Cardiac fibroblast (primary cell): Measurements from ENCODE around the gene ZBTB7C.

Experiments used
- DNase-seq, 2 donors: peaks; one replicate each; pipeline versions ENCODE4 v3.0.0 to v3.0.0-alpha.2; 2010; ENCODE audit warnings: low read depth in 2 of 2
- H3K4me3 ChIP-seq, 2 donors: replicated peaks in 1 of 2; 1 replicate in 1 of 2; 2 replicates in 1 of 2; pipeline ENCODE4 v1.5.1; 2011; ENCODE audit warnings: low read depth in 2 of 2, low read length in 2 of 2, mild to moderate bottlenecking in 2 of 2, moderate library complexity in 1 of 2
- TF ChIP-seq, protein P1 (sequence below): IDR thresholded peaks from one replicate; pipeline ENCODE4 v1.5.1; 2011; ENCODE audit warnings: low read depth, mild to moderate bottlenecking, low read length, inconsistent platforms

ZBTB7C gene

DNA sequence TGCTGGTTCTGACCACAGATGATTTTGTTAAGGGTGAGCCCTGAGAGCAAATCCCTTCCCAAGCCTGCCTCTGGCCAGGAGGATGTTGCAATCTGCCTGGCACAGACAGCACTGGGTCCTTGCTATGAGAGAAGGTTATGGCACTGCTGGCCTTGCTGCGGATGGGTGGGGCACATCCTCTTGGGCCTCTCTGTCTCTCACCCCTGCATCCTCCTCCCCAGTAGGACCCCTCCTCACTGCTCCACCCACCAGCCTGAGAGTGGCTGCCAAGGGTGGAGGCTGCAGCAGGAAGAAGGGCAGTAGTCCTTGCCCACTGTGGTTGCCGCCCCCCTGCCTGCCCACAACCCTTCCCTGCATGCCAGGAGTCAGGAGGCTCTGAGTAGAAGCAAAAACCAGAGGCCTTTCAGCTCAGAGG lies 180.9 kb downstream of the ZBTB7C start:
- TF ChIP-seq, protein P1, sequence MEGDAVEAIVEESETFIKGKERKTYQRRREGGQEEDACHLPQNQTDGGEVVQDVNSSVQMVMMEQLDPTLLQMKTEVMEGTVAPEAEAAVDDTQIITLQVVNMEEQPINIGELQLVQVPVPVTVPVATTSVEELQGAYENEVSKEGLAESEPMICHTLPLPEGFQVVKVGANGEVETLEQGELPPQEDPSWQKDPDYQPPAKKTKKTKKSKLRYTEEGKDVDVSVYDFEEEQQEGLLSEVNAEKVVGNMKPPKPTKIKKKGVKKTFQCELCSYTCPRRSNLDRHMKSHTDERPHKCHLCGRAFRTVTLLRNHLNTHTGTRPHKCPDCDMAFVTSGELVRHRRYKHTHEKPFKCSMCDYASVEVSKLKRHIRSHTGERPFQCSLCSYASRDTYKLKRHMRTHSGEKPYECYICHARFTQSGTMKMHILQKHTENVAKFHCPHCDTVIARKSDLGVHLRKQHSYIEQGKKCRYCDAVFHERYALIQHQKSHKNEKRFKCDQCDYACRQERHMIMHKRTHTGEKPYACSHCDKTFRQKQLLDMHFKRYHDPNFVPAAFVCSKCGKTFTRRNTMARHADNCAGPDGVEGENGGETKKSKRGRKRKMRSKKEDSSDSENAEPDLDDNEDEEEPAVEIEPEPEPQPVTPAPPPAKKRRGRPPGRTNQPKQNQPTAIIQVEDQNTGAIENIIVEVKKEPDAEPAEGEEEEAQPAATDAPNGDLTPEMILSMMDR = no peak

DNA sequence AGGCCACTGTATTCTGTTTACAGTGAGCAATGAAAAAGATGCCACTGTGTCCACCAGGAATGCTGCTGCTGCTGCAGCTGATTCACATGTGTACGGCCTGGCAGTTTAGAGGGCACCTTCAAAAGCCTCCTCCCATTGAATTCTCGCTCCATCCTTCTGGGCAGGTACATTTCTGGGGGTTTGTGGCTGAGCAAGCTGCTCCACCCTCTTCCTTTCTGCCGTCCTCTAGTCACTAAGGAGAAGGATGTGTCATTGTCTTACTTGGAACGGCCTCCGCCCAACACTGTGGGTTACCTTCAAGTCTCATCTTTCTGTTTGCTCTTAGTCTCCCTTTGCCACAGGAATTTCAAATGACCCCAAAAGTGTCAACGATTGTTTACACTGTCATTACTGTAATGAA lies 182.0 kb downstream of the ZBTB7C start:
- TF ChIP-seq, protein P1 = no peak
- no peak overlapping the region for H3K4me3 ChIP-seq
- DNase-seq = peak in 1 of 2 donors; percentile 11

More for the DNA sequence above, 180.9 kb downstream of the ZBTB7C start:
- DNase-seq = peak; percentile 6 to 69
- no peak overlapping the region for H3K4me3 ChIP-seq

DNA sequence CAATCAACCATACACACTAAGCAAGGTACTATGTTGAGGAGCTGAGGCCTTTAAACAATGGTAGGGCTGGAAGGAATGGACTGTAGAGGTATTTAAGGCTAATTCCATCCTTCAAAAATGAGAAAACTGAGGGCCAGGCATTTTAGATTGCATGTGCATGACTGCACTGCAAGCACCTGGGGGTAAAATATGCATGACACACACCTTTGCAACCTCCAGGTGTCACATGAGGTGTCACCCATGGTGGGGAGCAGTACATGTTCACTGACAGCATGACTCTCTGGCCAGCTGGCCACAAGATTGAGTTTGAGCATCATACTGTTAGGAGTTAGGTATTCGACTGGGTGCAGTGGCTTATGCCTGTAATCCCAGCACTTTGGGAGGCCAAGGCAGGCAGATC lies 182.8 kb downstream of the ZBTB7C start:
- no peak overlapping the region for H3K4me3 ChIP-seq
- no peak for DNase-seq
- TF ChIP-seq, protein P1 = no peak

DNA sequence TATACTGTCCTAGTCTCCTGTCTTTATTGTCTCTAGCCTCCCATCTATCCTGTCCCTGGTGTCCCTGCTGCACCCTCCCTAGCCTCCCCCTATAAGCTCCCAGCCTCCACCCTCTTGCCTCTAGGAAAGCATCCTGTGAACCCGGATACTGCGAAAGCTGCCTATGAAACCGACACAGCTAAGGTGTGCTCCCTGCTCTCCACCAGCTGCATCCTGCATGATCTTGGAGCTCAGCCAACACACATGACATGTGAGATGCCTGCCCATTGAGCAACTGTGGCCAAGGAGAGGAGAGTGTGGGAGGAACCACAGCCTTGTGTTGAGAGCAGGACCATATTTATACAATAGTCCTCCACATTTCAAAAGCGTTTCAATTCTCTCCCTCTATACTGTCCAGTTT lies 187.1 kb downstream of the ZBTB7C start:
- H3K4me3 ChIP-seq = no peak overlapping the region
- TF ChIP-seq, protein P1 = no peak
- peak; percentile 66 to 72 for DNase-seq

DNA sequence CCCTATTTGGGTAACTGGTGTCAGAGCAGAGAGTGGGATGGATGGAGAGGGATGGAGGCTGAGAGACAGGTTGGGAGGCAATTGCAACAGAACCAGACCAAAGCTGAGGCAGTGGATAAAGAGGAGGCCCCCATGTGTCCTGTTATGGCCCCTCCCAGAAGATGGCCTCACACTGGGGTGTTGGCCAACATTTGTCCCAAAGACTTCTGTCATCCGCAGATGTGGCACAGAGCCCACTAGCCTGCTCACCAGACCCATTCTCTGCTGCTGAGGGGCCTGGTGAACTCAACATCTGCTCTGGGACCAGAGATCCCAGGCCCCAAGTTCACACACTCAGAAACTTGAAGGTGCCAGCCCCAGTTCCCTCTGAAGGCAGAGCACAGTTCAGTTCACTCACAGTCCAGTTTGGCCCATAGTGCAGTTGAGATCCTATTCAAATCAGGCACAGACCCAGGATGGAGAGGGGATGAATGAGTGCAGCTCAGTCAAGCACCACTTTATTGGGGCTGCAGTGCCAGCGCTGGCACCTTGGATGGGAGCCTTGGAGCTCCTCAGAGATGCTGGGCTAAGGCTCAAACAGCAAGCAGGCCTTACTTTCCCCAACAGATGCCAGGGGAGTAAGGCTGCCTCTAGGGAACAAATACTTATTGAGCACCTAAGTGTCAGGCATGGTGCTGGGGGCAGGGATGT lies 189.2 kb downstream of the ZBTB7C start:
- TF ChIP-seq, protein P1 = no peak
- no peak overlapping the region for H3K4me3 ChIP-seq
- no peak for DNase-seq

DNA sequence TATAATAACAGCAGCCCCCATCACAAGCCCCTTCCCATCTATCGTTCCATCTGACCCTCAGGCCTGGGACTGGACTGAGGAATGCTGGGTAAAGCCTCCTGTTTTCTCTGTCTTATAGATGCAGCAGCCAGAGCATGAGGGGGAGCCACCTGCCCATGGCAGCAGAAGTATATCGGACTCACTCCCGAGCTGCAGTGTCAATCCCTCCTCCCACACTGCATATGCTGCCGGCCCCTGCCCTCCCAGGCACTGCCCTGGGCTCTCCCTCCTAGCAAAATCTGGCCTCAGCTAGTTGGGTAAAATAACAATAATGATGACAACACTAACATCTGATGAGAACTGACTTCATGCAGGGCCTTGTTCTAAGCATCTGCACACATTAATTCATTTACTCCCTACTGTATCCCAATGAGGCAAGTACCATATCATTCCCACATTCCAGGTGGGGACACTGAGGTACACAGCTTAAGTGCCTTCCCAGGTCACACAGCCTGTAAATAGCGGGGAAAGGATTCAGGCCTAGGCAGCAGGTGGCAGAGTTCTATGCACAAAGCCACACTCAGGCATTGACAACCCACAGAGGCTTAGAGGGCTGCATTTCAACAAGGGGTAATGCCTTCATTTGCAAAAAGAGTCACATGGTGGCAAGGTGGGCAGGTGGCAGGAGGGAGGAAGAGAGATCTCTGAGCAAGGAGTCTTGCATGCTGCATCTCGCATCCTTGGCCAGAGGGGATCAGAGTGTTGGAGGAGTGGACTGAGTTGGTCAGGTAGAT lies 190.0 kb downstream of the ZBTB7C start:
- TF ChIP-seq, protein P1 = no peak
- no peak overlapping the region for H3K4me3 ChIP-seq
- no peak for DNase-seq
